Mammary epithelial cell (primary cell): ENCODE results near the gene TENM4.

Experiments used
- EZH2 ChIP-seq: IDR thresholded peaks from 2 replicates; pipeline ENCODE4 v1.6.1; 2012; ENCODE audit warnings: low read length, inconsistent platforms, borderline replicate concordance
- TF ChIP-seq, protein P1 (sequence below), 2 donors: IDR thresholded peaks in 1 of 2; conservative IDR thresholded peaks in 1 of 2; 2 replicates each; pipeline ENCODE4 v1.5.1; 2011 to 2012; ENCODE audit warnings: inconsistent platforms in 2 of 2, low read length in 2 of 2, mild to moderate bottlenecking in 2 of 2, control low read depth in 1 of 2, low read depth in 1 of 2; ENCODE audit not compliant: insufficient read depth in 1 of 2; ENCODE audit errors: extremely low read depth in 1 of 2

DNA sequence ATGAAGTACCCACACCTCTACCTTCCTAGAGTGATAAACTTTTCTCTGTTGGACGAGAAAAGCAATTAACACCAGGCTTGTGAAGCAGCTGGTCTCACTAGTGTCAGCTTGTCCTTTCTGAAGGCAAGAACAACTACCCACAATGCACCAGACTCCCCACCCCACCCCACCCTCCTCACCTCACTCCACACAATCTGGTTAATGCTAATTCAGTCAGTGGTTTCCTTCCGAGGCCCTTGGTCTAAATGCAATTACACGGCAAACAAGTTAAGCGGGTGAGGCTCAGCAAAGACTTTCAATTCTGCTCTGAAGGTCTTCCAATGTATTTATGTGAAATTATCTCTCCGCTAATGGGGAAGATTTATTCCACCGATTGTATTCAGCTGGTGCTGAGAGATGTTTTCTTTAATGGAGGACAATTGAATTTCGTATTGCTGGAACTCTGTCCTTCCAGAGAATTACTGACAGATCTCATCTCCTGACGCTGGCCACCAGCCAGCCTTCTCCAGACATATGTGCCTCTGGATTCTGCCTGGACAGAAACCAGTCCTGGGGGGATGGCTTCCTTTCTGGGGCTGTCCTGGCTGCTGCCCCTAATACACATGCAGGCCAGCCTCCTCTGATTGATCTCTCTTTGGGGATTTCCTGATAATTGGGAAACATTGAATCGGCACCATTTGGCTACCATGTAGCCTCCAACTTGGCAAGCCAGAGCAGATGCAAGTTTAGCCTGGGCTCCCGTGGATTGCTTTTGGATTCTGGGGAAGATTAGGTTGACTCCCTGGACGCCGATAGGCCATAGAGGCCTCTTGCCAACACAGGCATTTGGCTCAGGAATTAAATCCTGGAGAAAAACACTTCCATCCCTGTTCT, 700.4 kb downstream of the TENM4 start:
- TF ChIP-seq EZH2, result no peak
- TF ChIP-seq, protein P1, sequence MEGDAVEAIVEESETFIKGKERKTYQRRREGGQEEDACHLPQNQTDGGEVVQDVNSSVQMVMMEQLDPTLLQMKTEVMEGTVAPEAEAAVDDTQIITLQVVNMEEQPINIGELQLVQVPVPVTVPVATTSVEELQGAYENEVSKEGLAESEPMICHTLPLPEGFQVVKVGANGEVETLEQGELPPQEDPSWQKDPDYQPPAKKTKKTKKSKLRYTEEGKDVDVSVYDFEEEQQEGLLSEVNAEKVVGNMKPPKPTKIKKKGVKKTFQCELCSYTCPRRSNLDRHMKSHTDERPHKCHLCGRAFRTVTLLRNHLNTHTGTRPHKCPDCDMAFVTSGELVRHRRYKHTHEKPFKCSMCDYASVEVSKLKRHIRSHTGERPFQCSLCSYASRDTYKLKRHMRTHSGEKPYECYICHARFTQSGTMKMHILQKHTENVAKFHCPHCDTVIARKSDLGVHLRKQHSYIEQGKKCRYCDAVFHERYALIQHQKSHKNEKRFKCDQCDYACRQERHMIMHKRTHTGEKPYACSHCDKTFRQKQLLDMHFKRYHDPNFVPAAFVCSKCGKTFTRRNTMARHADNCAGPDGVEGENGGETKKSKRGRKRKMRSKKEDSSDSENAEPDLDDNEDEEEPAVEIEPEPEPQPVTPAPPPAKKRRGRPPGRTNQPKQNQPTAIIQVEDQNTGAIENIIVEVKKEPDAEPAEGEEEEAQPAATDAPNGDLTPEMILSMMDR (conservative IDR thresholded peaks at IDR 0.05 in 1 of 2, IDR thresholded peaks at IDR 0.05 in 1 of 2; ENCODE audit: extremely low read depth in 1 of 2, insufficient read depth in 1 of 2, low read depth in 1 of 2, low read length in 2 of 2), result no peak
